ENCODE results near the gene MAN2A1.

DNA sequence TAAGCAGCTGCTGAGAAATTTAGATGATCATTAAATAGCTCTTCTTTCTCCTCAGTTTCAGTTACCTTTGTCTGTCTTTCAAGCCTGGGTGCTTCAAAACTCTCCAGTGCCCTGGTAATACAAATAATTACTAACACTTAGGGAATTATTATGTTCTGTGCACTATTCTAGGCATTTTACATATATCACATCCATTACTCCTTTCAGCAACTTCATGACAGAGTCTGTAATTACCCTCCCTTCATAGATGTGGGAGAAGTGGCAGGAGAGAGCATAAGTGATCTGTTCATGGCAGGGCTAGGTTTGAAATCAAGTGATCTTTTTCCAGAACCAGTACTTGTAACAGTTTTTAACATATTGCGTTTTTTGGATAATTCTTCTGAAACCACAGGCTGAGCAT, 32.0 kb downstream of the MAN2A1 start:
- TF ChIP-seq POLR2AphosphoS5 (IDR thresholded peaks at IDR 0.05; ENCODE audit: insufficient read depth in 1 of 2, low read depth in 1 of 2) (no peak), CTCF (IDR thresholded peaks at IDR 0.05) (no peak), POLR2A (IDR thresholded peaks at IDR 0.05) (no peak)
